ENCODE measurements around the gene IHH. TPM values are rescaled to one million over a fixed set of nuclear protein-coding genes. Genes with fewer than 3 reads are reported as not detected.

Gene IHH
- total and polyA plus RNA-seq, 2 of the 8 experiments (the other 6 are each of a cell fraction or from before 2014, with no cell fraction given) = 0.03 TPM; not detected in 1

GRCh38 chr2:219078126-219078525 lies 17.4 kb upstream of the IHH start:
- Histone ChIP-seq H4K20me1 (replicated peaks in 1 of 2; ENCODE audit: control insufficient read depth in 1 of 2, insufficient read depth in 2 of 2, low read length in 2 of 2) (peaks cover 0 to 4% of the 10 kb centered on the region in 2 experiments), H3K23me2 (ENCODE audit: low read depth, low read length) (no peaks in the 10 kb centered on the region), H3K56ac (replicated peaks; ENCODE audit: insufficient read length, low read depth, low read length) (no peak overlapping the region), H3K79me2 (ENCODE audit: control insufficient read depth in 1 of 2, insufficient read depth in 2 of 2, low read length in 2 of 2) (no peaks in the 10 kb centered on the region), H2BK120ac (replicated peaks; ENCODE audit: low read depth, low read length) (no peak overlapping the region), H3K9me3 (ENCODE audit: insufficient read depth in 2 of 2, low read depth in 1 of 2, low read length in 1 of 2) (no peaks in the 10 kb centered on the region), H2BK15ac (ENCODE audit: low read length) (no peak overlapping the region), H2BK5ac (ENCODE audit: low read depth, low read length) (no peak overlapping the region), H3K27me3 (replicated peaks in 1 of 4; ENCODE audit: control insufficient read depth in 3 of 4, extremely low read depth in 1 of 4, insufficient read depth in 3 of 4, low read length in 3 of 4) (no peaks in the 10 kb centered on the region), H3K79me1 (ENCODE audit: low read depth, low read length) (no peaks in the 10 kb centered on the region), H2AK5ac (ENCODE audit: low read depth, low read length) (no peak overlapping the region), H3K9ac (replicated peaks in 1 of 4; ENCODE audit: extremely low read depth in 1 of 4, low read depth in 3 of 4, low read length in 3 of 4) (no peak overlapping the region), H4K91ac (replicated peaks; ENCODE audit: insufficient read length, low read length) (no peak overlapping the region), H2AFZ (ENCODE audit: low read length) (no peak overlapping the region), H3K18ac (ENCODE audit: extremely low read depth, low read length) (no peak overlapping the region), H4K8ac (ENCODE audit: extremely low read depth, insufficient read depth, low read length) (no peak overlapping the region), H3K36me3 (ENCODE audit: control insufficient read depth in 2 of 4, insufficient read depth in 4 of 4, low read length in 3 of 4) (peaks cover 0 to 5% (median under 1%) of the 10 kb centered on the region in 4 experiments; a peak in 3 of 8 replicates), H2BK12ac (ENCODE audit: low read depth, low read length) (no peak overlapping the region), H3K14ac (ENCODE audit: insufficient read length) (no peak overlapping the region), H3K4ac (replicated peaks; ENCODE audit: insufficient read length, low read depth, low read length) (no peak overlapping the region), H3K27ac (ENCODE audit: low read depth, low read length) (no peak overlapping the region), H2BK20ac (ENCODE audit: low read length) (no peak overlapping the region), H3K4me3 (ENCODE audit: extremely low read depth in 1 of 4, insufficient read depth in 2 of 4, low read depth in 3 of 4, low read length in 4 of 4) (no peak overlapping the region), H3K23ac (ENCODE audit: insufficient read length) (no peak overlapping the region), H4K5ac (ENCODE audit: insufficient read length, low read depth, low read length) (no peak overlapping the region), H3K4me1 (replicated peaks in 1 of 4; ENCODE audit: control insufficient read depth in 3 of 4, insufficient read depth in 4 of 4, low read length in 3 of 4) (0 out of 7 replicates have a peak, but pooled peaks cover 0 to 3% (median under 1%) of the 10 kb centered on the region in 4 experiments), H3K4me2 (ENCODE audit: insufficient read depth in 1 of 2, low read depth in 2 of 2, low read length in 2 of 2) (no peak overlapping the region)
- ChIA-PET CTCF (ENCODE audit: partially characterized antibody) (interaction anchor here (1.0 to 62.8 kb wide), 9 partner anchors 8 to 76 kb away, joined by 3 to 1777 read pairs (median 6); partner anchors contain the start of gene IHH), POLR2A (ENCODE audit: partially characterized antibody) (no interaction called here)
- no peak for TF ChIP-seq EP300 (IDR thresholded peaks at IDR 0.05; ENCODE audit: borderline replicate concordance in 1 of 2, low read depth in 2 of 2, low read length in 2 of 2)
- peak in 1 of 3 experiments; percentile 26; a peak in 1 of 4 replicates for TF ChIP-seq CTCF (IDR thresholded peaks at IDR 0.05; ENCODE audit: control extremely low read depth in 1 of 3, insufficient read depth in 1 of 3, low read depth in 1 of 3, low read length in 3 of 3)
- no peak for TF ChIP-seq SUZ12 (IDR thresholded peaks at IDR 0.05; ENCODE audit: low read length)
- TF ChIP-seq RAD21 (IDR thresholded peaks at IDR 0.05 in 1 of 2, conservative IDR thresholded peaks at IDR 0.05 in 1 of 2; ENCODE audit: low read depth in 2 of 2, low read length in 2 of 2) = peak; percentile 5 to 25; a peak in 3 of 4 replicates
- FAIRE-seq = no peak
- no peak for DNase-seq (ENCODE audit: low read depth in 1 of 2, low spot score in 2 of 2)
- 63% methylated on average over 3 of the region's 3 CpGs; no CpG with 5 or more reads in 1 of the 2 experiments for WGBS, 2 experiments (ENCODE audit: extremely low coverage in 1 of 2, insufficient coverage in 1 of 2, insufficient read length in 1 of 2, insufficient replicate concordance in 2 of 2, low coverage in 1 of 2, low lambda C conversion rate in 2 of 2, missing lambda C conversion rate in 1 of 2)

All from H1 (cell line).